ENCODE measurements around the gene TOGARAM1.

Gene TOGARAM1

GRCh38 chr14:44961554-44962333 lies at the start of gene TOGARAM1, which contains the start of gene KLHL28:
TOGARAM1 (plus strand) TSS chr14:44962190; CDS start chr14:44962422, 232 bp downstream.
KLHL28 (minus strand) TSS chr14:44961947; CDS start chr14:44945928, 16,019 bp downstream.
- peak; percentile 100 for DNase-seq (ENCODE audit: low read depth)

DNA sequence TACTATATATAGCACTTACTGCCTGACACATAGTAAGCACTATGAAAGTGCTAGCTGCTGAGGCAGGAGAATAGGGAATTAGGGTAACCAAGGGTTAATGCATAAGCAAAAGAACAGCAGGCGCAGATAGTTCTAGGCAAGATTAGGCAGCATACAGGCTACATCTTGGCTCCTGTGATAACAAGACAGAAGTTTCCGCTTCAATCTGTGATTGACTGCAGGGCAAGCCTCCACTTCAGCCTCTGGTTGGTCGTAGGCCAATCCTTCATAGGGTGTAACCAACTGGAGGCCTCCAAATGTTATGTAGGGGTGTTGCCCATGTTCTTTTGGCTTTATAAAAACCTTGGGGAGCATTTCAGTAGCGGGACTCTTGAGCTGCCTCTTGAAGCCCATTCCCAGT lies 47.1 kb upstream of the TOGARAM1 start:
- peak; percentile 71 for DNase-seq (ENCODE audit: low read depth)

GRCh38 chr14:44928793-44929192 lies 33.2 kb upstream of the TOGARAM1 start:
- DNase-seq (ENCODE audit: low read depth) = no peak

GRCh38 chr14:44935155-44935554 lies 26.8 kb upstream of the TOGARAM1 start:
- no peak for DNase-seq (ENCODE audit: low read depth)

DNA sequence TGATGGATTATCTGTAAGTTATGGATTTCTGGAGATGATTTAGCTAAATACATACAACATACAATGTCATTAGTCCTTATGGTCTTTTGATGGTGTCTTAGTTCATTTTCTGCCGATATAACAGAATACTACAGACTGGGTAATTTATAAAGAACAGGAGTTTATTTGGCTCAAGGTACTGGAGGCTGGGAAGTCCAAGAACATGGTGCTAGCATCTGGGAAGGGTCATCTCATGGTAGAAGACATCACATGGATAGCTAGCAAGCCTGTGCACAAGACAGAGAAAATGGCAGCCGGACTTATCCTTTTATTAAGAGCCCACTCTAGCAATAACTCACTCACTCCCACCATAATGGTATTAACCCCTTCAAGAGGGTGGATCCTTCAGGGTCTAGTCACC lies 24.4 kb upstream of the TOGARAM1 start:
- DNase-seq (ENCODE audit: low read depth) = no peak

- DNase-seq (ENCODE audit: low read depth) = no peak
These were observed 21.8 kb upstream of the TOGARAM1 start for GRCh38 chr14:44940211-44940610.

GRCh38 chr14:44940944-44941343 lies 21.0 kb upstream of the TOGARAM1 start:
- no peak for DNase-seq (ENCODE audit: low read depth)

DNA sequence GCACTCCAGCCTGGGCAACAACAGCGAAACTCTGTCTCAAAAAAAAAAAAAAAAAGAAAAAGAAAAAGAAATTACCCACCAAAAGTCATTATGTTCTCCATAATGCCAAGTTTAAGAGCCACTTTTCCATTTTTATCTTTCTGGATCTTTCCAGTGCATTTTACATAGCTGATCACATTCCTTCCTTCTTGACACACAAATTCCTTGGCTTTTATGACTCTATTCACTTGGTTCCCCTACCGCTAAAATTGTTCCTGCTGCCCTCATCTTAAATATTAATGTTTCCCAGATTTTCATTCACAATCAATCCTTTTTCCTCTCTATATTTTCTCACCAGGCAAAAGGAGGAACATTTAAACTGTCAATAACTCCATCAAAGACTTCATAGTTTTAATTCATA lies 20.4 kb upstream of the TOGARAM1 start:
- DNase-seq (ENCODE audit: low read depth) = no peak

- DNase-seq (ENCODE audit: low read depth) = no peak
These were observed 19.6 kb upstream of the TOGARAM1 start for GRCh38 chr14:44942436-44942835.

GRCh38 chr14:44944107-44944506 lies 17.9 kb upstream of the TOGARAM1 start:
- no peak for DNase-seq (ENCODE audit: low read depth)

DNA sequence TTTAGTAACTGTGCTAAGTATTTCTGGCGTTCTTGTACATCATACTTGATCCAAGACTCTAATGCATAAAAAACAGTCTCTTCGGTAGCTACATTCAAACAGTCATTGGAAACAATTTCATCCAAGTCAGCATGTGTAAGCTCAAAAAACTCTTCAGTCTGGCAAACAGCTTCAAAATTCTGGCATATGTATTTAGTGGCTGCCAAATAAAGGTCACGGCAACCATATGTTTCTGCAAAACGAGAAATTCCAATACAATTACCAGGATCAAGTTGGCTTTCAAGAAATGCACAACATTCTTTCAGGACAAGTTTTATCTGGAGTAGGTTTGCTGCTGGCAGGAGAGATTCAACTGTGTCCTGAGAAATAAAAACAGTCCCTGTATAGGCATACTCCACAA lies 16.7 kb upstream of the TOGARAM1 start:
- DNase-seq (ENCODE audit: low read depth) = no peak

- DNase-seq (ENCODE audit: low read depth) = no peak
These were observed 10.9 kb upstream of the TOGARAM1 start for GRCh38 chr14:44951051-44951450.

DNA sequence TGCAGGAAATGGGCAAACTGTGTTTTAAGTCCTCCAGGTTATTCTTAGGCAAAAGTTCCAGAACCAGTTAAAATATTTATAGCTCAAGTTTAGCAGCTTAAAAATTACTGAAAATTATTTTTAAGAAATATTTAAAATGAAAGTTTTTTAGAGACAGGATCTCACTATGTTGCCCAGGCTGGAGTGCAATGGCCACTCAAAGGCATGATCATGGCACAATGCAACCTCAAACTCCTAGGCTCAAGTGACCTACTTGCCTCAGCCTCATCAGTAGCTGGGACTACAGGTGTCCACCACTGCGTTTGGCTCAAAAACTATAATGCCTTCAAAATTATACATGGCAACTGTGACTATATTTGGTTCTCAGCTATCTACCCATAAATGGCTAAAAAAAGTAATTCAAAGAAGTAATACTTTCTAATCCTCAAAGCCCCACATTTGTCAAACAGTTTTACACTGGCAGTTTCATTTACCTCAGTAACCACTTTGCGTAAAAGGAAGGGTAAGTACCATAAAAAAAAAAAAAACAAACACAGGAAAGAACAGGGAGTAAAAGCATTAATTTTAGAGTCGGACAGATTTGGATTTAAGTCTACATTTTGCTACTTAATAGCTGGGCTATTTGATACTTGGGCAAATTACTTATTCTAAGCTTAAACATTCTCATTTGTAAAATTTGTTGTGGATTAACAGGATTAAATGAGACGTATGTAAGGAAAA lies 9.4 kb upstream of the TOGARAM1 start:
- DNase-seq (ENCODE audit: low read depth) = no peak

GRCh38 chr14:44954750-44955149 lies 7.2 kb upstream of the TOGARAM1 start:
- no peak for DNase-seq (ENCODE audit: low read depth)

GRCh38 chr14:44955528-44955927 lies 6.5 kb upstream of the TOGARAM1 start:
- DNase-seq (ENCODE audit: low read depth) = no peak

- DNase-seq (ENCODE audit: low read depth) = no peak
These were observed 5.1 kb upstream of the TOGARAM1 start for GRCh38 chr14:44956866-44957265.

DNA sequence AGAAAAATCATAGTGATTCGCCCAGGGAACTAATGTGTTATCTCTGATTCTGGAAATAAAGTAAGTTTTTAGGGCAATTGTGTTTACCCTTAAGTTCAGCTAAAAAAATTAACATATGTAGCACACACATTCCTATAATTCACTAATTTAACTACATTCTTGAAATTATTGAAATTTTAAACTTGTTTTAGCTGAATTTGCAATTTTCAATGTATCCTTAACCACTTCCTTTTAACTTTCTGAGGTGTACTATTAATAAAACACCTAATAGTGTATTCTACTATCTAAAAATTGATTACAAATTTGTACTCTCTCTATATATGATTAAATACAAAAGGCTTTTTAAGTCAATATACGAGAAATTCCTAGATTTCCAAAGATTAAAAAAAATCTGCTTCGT lies 2.5 kb upstream of the TOGARAM1 start:
- no peak for DNase-seq (ENCODE audit: low read depth)

DNA sequence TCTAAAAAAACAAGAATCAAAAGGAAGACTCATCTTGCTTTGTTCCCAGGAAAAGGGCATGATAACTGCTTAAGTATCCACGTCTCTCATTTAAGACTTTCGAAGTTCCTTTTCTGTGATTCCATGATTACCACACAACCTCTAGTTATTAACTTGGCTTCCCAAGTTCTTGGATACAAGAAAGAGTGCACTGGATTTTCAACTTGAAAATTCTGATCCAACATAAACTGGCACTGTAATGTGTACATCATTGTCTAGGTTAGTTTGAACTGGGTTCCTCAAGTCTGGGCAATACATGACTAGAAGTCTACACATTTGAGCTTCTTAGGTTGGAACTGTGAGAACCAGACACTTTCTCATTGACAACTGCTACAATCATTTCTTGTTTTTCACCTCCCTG lies 1.8 kb upstream of the TOGARAM1 start:
- peak; percentile 21 for DNase-seq (ENCODE audit: low read depth)

DNA sequence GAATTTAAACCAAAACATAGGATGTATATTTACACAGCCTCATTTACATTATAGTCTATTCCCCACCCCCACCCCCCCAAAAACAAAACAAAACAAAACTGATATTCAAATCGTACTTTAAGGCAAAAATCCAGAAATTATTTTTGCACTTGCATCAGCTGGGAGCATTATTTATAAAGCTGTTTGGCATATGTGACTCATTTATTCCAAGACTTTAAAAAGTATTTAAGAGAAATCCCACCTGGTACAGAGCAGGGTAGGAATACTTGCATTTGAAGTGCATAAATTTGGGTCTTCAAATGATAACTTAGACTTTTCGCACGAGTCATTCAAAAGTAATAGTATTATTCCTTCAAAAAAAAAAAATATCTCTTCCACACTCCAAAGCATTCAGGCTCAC lies 1.3 kb upstream of the TOGARAM1 start:
- DNase-seq (ENCODE audit: low read depth) = no peak

GRCh38 chr14:44961151-44961553 lies 838 bp upstream of the TOGARAM1 start:
- peak; percentile 74 for DNase-seq (ENCODE audit: low read depth)

GRCh38 chr14:44962334-44963043 lies 499 bp downstream of the TOGARAM1 start:
- DNase-seq (ENCODE audit: low read depth) = peak; percentile 49

- DNase-seq (ENCODE audit: low read depth) = peak; percentile 33
These were observed 1.1 kb downstream of the TOGARAM1 start for GRCh38 chr14:44963044-44963528.
